Endothelial cell of umbilical vein (primary cell): ENCODE data around the gene CNPY1. TPM values are rescaled to one million over a fixed set of nuclear protein-coding genes. Genes with fewer than 3 reads are reported as not detected.

Source experiments
- BruUV-seq: library from RNA; stranded (reverse); fragments of 400-500 nt; replicated peaks from 2 replicates; lab custom pipeline; 2021; lab: Mats Ljungman, UMichigan
- CTCF ChIA-PET: fragments of 300-600, 350-600 bp; sonication (Branson Sonifier 250); formaldehyde crosslinking; loops from one replicate; lab custom pipeline; 2021; ENCODE audit warnings: antibody characterized with exemption, inconsistent platforms; lab: Charles Lee
- POLR2A ChIA-PET: fragments of 300-600, 350-600 bp; sonication (Branson Sonifier 250); formaldehyde crosslinking; loops from one replicate; lab custom pipeline; 2021; ENCODE audit warnings: antibody characterized with exemption, inconsistent platforms; lab: Charles Lee
- DNase-seq: peaks from one replicate; pipeline ENCODE4 v3.0.0-alpha.2; 2011; ENCODE audit warnings: low read depth, low spot score
- FAIRE-seq: peaks from 2 replicates; lab custom pipeline; 2011; peaks lifted over from hg19 to GRCh38; lab: Jason Lieb, UNC
- H2AFZ ChIP-seq: 2 replicates; pipeline ENCODE4 v1.6.0; 2012; ENCODE audit warnings: low read depth, low read length, control low read depth, inconsistent platforms
- H3K27ac ChIP-seq: 2 replicates; pipeline ENCODE4 v1.5.1; 2011; ENCODE audit warnings: low read depth, mild to moderate bottlenecking, control low read depth, low read length, moderate library complexity; ENCODE audit not compliant: insufficient read depth
- H3K27me3 ChIP-seq, 2 experiments: 2 replicates each; pipeline versions ENCODE4 v1.6.0 to v1.6.1; 2011; ENCODE audit warnings: low read length in 2 of 2, mixed read lengths in 1 of 2; ENCODE audit not compliant: control insufficient read depth in 2 of 2, insufficient read depth in 2 of 2
- H3K36me3 ChIP-seq, 2 experiments: 2 replicates in 1 of 2; 3 replicates in 1 of 2; pipeline ENCODE4 v1.5.1; 2011; ENCODE audit warnings: low read length in 2 of 2, mild to moderate bottlenecking in 1 of 2, moderate library complexity in 1 of 2; ENCODE audit not compliant: control insufficient read depth in 2 of 2, insufficient read depth in 2 of 2; ENCODE audit errors: extremely low read depth in 1 of 2
- H3K4me1 ChIP-seq: 3 replicates; pipeline ENCODE4 v1.5.1; 2011; ENCODE audit warnings: mild to moderate bottlenecking, low read length; ENCODE audit not compliant: control insufficient read depth, insufficient read depth; ENCODE audit errors: extremely low read depth
- H3K4me2 ChIP-seq: 2 replicates; pipeline ENCODE4 v1.6.1; 2011; ENCODE audit warnings: low read length, control low read depth, mixed read lengths; ENCODE audit not compliant: insufficient read depth
- H3K4me3 ChIP-seq, 3 experiments: fragments of 200-600 bp in 1 of 3; sonication (generic), shearing (Covaris generic) in 1 of 3; replicated peaks in 1 of 3; 2 replicates each; pipeline ENCODE4 v1.5.1; 2011 to 2016; ENCODE audit warnings: control low read depth in 3 of 3, low read length in 3 of 3, mild to moderate bottlenecking in 2 of 3, inconsistent platforms in 1 of 3, low read depth in 1 of 3, moderate library complexity in 1 of 3; ENCODE audit not compliant: insufficient read depth in 1 of 3
- H3K79me2 ChIP-seq: 2 replicates; pipeline ENCODE4 v1.6.0; 2012; ENCODE audit warnings: low read length, inconsistent platforms; ENCODE audit not compliant: control insufficient read depth, insufficient read depth
- H3K9ac ChIP-seq: replicated peaks from 2 replicates; pipeline ENCODE3; 2011; ENCODE audit warnings: low read length, control low read depth; ENCODE audit not compliant: insufficient read depth; ENCODE audit errors: extremely low read depth
- H3K9me1 ChIP-seq: replicated peaks from 3 replicates; pipeline ENCODE4 v1.6.0; 2011; ENCODE audit warnings: mild to moderate bottlenecking, low read length; ENCODE audit not compliant: control insufficient read depth, insufficient read depth; ENCODE audit errors: extremely low read depth
- H3K9me3 ChIP-seq: replicated peaks from 2 replicates; pipeline ENCODE4 v1.5.1; 2012; ENCODE audit warnings: low read length, inconsistent platforms; ENCODE audit not compliant: control insufficient read depth, insufficient read depth
- H4K20me1 ChIP-seq: replicated peaks from 2 replicates; pipeline ENCODE3; 2011; ENCODE audit warnings: mild to moderate bottlenecking, low read length; ENCODE audit not compliant: control insufficient read depth, insufficient read depth; ENCODE audit errors: extremely low read depth
- CTCF ChIP-seq, 2 donors: IDR thresholded peaks; 1 replicate in 1 of 2; 2 replicates in 1 of 2; pipeline ENCODE4 v1.5.1; 2011; ENCODE audit warnings: low read length in 2 of 2, mild to moderate bottlenecking in 2 of 2, moderate library complexity in 2 of 2, control low read depth in 1 of 2, inconsistent platforms in 1 of 2, low read depth in 1 of 2; ENCODE audit not compliant: insufficient read depth in 1 of 2; ENCODE audit errors: extremely low read depth in 1 of 2
- EZH2 ChIP-seq: IDR thresholded peaks from 2 replicates; pipeline ENCODE4 v1.6.1; 2012; ENCODE audit warnings: borderline replicate concordance, low read depth, mild to moderate bottlenecking, moderate library complexity, low read length, inconsistent platforms; ENCODE audit not compliant: severe bottlenecking
- FOS ChIP-seq: IDR thresholded peaks from 2 replicates; pipeline ENCODE4 v1.6.1; 2011; ENCODE audit warnings: mild to moderate bottlenecking, low read length, moderate library complexity, borderline replicate concordance; ENCODE audit not compliant: insufficient read depth
- GATA2 ChIP-seq: IDR thresholded peaks from 2 replicates; pipeline ENCODE4 v1.7.0; 2011; ENCODE audit warnings: low read depth, mild to moderate bottlenecking, moderate library complexity, mixed read lengths, low read length; ENCODE audit not compliant: insufficient read length, insufficient read depth
- JUN ChIP-seq: IDR thresholded peaks from 2 replicates; pipeline ENCODE4 v1.6.1; 2011; ENCODE audit warnings: borderline replicate concordance, low read depth; ENCODE audit not compliant: insufficient read length, insufficient read depth
- MAX ChIP-seq: IDR thresholded peaks from 2 replicates; pipeline ENCODE4 v1.6.1; 2011; ENCODE audit not compliant: insufficient read depth, insufficient read length
- MYC ChIP-seq: IDR thresholded peaks from one replicate; pipeline ENCODE4 v1.6.1; 2011; ENCODE audit warnings: mild to moderate bottlenecking, low read depth, low read length
- POLR2A ChIP-seq: IDR thresholded peaks from 2 replicates; pipeline ENCODE4 v1.6.1; 2012; ENCODE audit warnings: low read depth, mild to moderate bottlenecking, control low read depth, low read length
- POLR2AphosphoS5 ChIP-seq: IDR thresholded peaks from 2 replicates; pipeline ENCODE4 v1.6.1; 2012; ENCODE audit warnings: low read depth, mild to moderate bottlenecking, control low read depth, low read length, moderate library complexity; ENCODE audit not compliant: insufficient read depth
- dilution Hi-C: fragments of 300-500 bp; cut with MboI; formaldehyde crosslinking; loops from one replicate; pipeline ENCODE4 v1.15.0; 2019; ENCODE audit warnings: low sequenced_read_pairs; ENCODE audit not compliant: extremely low pct_ligation_motif_present
- intact Hi-C: fragments of 100-400 bp; cut with micrococcal nuclease; formaldehyde crosslinking; loops from one replicate; pipeline ENCODE4 v1.10.0; 2022
- polyA plus RNA-seq, 4 experiments: library from polyadenylated mRNA; depleted of rRNA in 3 of 4; stranded (reverse) in 3 of 4; unstranded in 1 of 4; fragments of >200 nt; gene quantifications; 2 replicates each; pipeline versions ENCODE4 v1.2.1 to v1.2.3, GENCODE V29; 2011 to 2012; ENCODE audit warnings: missing spikeins in 1 of 4
- total RNA-seq: library from RNA; stranded (reverse); gene quantifications from 2 replicates; pipeline ENCODE4 v1.2.3, GENCODE V29; 2021

CNPY1 gene
- total and polyA plus RNA-seq, 2 donors (not counting 3 experiments of a cell fraction or from before 2014, with no cell fraction given) = not detected

- Histone ChIP-seq H3K27ac (no peak overlapping the region), H4K20me1 (no peaks in the 10 kb centered on the region), H3K4me1 (no peaks in the 10 kb centered on the region), H3K27me3 (peaks cover 0 to 3% of the 10 kb centered on the region in 2 experiments), H3K9me3 (no peaks in the 10 kb centered on the region), H3K4me3 (no peak overlapping the region), H3K4me2 (no peak overlapping the region), H3K36me3 (no peaks in the 10 kb centered on the region), H3K9ac (no peak overlapping the region), H3K9me1 (no peaks in the 10 kb centered on the region), H3K79me2 (no peaks in the 10 kb centered on the region), H2AFZ (no peak overlapping the region)
- ChIA-PET POLR2A (no interaction called here), CTCF (no interaction called here)
- DNase-seq (no peak), FAIRE-seq (no peak)
- BruUV-seq = no TSS peak
- TF ChIP-seq GATA2 (no peak), JUN (no peak)
- intact Hi-C loops = no loop called here
- dilution Hi-C loops = no loop called here
Measured at GRCh38 chr7:155483868-155484325, 62.5 kb downstream of the CNPY1 start.

- TF ChIP-seq JUN (no peak), MYC (no peak), POLR2AphosphoS5 (no peak), FOS (no peak), MAX (no peak), EZH2 (no peak), POLR2A (no peak), GATA2 (no peak), CTCF (IDR thresholded peaks at IDR 0.05; ENCODE audit: extremely low read depth in 1 of 2, insufficient read depth in 1 of 2, low read depth in 1 of 2, low read length in 2 of 2) (no peak)
- H3K27ac ChIP-seq = no peak overlapping the region
- H3K9me1 ChIP-seq = no peaks in the 10 kb centered on the region
- BruUV-seq = no TSS peak
- peaks cover 0 to 3% of the 10 kb centered on the region in 2 experiments for H3K27me3 ChIP-seq
- ChIA-PET CTCF (no interaction called here), POLR2A (no interaction called here)
- intact Hi-C loops = no loop called here
- no peaks in the 10 kb centered on the region for H3K9me3 ChIP-seq
- H4K20me1 ChIP-seq = no peaks in the 10 kb centered on the region
- H3K4me3 ChIP-seq = no peak overlapping the region
- H3K36me3 ChIP-seq = no peaks in the 10 kb centered on the region
- FAIRE-seq (no peak), DNase-seq (no peak)
- H3K4me1 ChIP-seq = no peaks in the 10 kb centered on the region
- dilution Hi-C loops = no loop called here
- no peak overlapping the region for H2AFZ ChIP-seq
- H3K4me2 ChIP-seq = no peak overlapping the region
- H3K79me2 ChIP-seq = no peaks in the 10 kb centered on the region
- H3K9ac ChIP-seq = no peak overlapping the region
Measured at GRCh38 chr7:155483245-155483644, 63.1 kb downstream of the CNPY1 start.
